ENCODE measurements around the gene CDH23.

The CDH23 gene

DNA sequence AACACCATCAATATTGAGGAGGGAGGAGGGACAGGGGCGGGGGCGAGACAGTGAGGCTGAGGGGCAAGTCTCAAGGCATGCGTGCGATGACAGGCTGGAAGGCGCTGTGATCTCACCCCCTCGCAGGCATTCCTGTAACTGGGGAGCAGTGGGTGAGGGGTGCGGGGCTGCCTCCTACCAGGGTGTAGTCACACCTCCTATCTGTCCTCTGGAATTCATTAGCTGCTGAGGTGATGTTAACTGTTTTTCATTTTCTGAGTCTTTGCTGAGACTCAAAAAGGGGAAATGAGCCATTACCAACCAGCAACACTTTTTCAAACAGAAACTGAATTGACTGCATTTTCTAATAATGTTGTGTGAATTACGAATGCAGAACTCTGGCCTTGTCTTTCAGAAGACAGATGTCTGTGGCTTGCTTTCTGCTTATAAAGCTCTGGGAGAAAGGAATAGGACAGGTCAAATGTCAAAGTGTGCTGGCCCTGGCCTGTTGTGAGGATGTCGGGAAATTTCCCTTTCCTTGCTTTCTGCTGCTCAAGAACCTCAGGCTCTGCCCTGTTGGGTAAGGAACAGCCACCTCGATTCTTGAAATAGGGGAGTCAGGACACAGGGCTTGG, 23.7 kb upstream of the CDH23 start:
- no peak for TF ChIP-seq JUND (IDR thresholded peaks at IDR 0.05; ENCODE audit: low read depth)
- in situ Hi-C loops (cut with HindIII; ENCODE audit: low pct_unique_long_range_greater_than_20kb, low sequenced_read_pairs): no loop called here
- no peak for DNase-seq (ENCODE audit: low read depth in 1 of 2, low spot score in 1 of 2)

DNA sequence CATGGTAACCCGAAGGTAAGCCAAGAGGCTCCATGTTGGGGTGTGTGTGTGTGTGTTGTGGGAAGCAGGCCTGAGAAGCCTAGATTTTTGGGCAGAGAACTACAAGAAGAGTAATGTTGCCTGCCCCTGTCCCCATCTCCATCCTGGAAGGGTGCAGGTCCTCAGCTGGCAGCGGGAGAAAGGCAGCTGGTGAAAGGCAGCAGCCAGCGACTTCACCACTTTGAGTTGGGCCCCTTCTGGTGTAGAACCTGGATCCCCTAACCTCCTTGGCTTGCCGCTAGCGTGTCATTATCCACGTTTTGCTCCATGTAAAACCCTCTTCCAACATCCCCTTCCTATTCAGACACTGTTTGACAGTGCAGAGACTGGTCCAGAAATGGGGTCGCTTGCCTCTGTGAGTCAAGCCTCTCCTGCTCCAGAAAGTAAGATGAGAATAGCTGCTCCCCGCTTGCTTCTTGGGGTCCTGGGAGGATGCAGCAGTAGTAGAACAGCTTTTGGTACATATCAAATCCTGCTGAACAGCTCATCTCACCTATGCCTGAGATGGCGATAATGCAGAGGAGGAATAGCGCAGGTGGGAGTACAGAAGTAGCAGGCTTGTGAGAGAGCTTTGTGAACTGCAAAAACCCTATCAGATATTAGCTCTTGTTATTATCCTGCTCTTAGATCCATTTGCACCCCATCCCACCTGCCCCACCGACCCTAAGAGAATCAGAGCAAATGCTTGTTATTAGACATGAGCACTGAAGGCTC, 22.1 kb upstream of the CDH23 start:
- TF ChIP-seq JUND (IDR thresholded peaks at IDR 0.05; ENCODE audit: low read depth): no peak
- no peak for DNase-seq (ENCODE audit: low read depth in 1 of 2, low spot score in 1 of 2)
- in situ Hi-C loops (cut with HindIII; ENCODE audit: low pct_unique_long_range_greater_than_20kb, low sequenced_read_pairs): no loop called here

DNA sequence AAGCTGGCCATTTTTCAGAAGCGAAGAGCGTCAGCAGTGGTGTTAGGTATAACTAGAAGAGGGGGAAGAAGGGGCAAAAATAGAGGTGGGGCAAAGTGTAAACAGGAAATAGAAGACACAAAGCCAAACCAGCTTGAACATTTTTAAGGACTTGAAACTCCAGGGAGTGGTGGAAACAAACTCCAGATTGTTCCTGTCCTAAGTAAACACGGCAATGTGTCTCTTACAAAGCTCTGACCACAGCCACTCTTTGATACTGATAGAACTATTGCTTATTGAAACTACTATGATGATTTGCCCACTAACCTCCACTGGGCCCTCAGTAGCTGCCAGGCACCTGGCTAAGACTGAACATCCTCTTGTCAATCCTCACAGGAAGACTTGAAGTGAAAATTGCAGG, 20.8 kb upstream of the CDH23 start:
- TF ChIP-seq JUND (IDR thresholded peaks at IDR 0.05; ENCODE audit: low read depth): no peak
- in situ Hi-C loops (cut with HindIII; ENCODE audit: low pct_unique_long_range_greater_than_20kb, low sequenced_read_pairs): no loop called here
- DNase-seq (ENCODE audit: low read depth in 1 of 2, low spot score in 1 of 2): no peak

DNA sequence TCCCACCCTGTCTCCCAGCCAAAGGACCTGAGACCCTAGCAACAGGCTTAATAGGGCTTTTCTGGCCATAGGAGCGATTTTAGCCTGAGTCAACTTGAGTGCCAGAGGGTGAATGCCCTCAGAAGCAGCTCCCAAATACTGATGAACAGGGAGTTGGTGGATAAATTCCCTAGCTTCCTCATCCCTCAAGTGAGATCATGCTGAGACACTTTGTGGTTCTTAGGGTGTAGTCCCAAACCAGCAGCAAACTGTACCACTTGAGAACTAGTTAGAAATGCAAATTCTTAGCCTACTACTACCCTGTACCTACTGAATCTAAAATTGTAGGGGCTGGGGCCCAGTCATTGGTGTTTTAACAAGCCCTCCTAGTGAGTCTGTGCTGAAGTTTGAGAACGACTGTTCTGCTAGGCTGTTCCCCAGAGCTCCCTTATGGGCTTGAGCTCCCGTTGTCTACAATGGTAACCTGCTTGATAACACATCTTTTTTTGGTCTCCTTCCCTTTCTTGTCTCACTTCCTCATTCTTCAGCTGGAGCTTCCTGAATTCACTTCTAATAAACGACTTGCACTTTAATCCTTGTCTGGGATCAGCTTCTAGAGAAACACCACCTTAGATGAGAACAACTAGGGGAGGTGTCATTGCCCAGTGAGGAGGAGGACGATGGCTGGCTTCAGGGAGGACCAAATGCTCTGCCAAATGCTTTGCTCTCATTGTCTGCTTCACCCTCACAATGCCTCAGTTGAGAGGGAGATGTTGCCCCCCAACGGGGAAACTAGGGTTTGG, 18.2 kb upstream of the CDH23 start:
- no peak for TF ChIP-seq JUND (IDR thresholded peaks at IDR 0.05; ENCODE audit: low read depth)
- in situ Hi-C loops (cut with HindIII; ENCODE audit: low pct_unique_long_range_greater_than_20kb, low sequenced_read_pairs): no loop called here
- no peak for DNase-seq (ENCODE audit: low read depth in 1 of 2, low spot score in 1 of 2)

DNA sequence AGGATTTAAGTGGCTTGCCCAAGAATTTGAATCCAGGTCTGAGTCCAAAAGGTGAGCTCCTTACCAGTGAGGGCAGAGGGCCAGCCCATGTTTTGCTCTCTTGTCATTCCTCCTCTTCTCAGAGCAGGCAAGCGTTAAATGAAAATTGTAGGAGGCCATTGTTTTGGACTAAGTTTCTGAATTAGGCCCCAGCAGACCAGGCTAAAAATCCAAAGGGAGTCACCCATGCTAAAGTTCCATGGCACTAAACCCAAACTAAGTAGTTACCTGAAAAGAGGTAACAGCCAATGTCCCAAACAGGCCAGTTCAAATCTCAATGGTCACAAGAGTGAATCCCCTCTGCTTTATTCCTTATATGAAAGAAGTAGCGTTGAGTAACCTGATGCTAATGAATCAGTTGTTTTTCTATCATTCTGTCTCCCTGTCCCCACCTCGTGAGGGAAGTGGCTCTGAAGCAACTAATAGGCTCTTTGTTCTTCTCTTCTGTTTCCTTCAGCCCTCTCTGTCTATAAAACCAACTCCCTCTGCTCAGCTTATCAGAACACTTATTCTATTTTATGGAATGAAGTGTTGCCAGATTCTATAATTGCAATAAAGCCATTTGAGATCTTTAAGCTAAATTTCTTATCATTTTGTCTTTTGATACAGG, 17.5 kb upstream of the CDH23 start:
- in situ Hi-C loops (cut with HindIII; ENCODE audit: low pct_unique_long_range_greater_than_20kb, low sequenced_read_pairs): no loop called here
- DNase-seq (ENCODE audit: low read depth in 1 of 2, low spot score in 1 of 2): no peak

DNA sequence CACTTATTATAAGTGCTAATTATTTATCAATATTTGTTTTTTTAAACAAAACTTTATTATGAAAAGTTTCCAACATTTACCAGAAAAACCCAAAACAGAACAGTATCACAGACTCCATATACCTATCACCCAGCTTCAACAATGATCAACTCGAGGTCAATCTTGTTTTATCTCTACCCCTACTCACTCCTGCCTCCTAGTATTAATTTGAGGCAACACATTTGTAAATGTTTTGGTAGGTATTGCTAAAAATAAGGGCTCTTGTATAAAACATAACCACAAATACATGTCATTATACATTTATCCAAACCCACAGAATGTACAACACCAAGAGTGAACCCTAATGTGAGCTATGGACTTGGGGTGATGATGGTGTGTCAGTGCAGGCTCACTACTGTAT, 15.9 kb upstream of the CDH23 start:
- in situ Hi-C loops (cut with HindIII; ENCODE audit: low pct_unique_long_range_greater_than_20kb, low sequenced_read_pairs): no loop called here
- no peak for DNase-seq (ENCODE audit: low read depth in 1 of 2, low spot score in 1 of 2)
- TF ChIP-seq JUND (IDR thresholded peaks at IDR 0.05; ENCODE audit: low read depth): no peak

More for the DNA sequence above, 17.5 kb upstream of the CDH23 start:
- TF ChIP-seq JUND (IDR thresholded peaks at IDR 0.05; ENCODE audit: low read depth): no peak

DNA sequence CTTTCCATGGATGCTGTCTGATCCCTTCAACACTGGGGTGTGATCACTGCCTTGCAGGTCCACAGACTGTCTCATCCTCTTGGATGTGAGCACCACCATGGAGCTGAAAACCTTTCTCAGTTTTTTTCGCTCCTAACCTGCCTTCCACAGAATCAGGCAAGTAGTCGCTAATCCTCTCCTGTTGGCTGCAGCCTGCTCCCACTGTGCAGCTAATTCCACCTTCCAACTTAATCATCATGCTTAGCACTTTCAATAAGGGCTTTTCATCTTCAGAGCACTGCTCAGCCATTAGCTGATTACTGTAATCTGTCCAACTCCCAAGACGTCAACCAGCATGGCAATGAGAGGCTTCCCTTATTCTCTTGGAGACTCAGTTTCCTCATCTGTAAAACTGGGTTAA, 15.1 kb upstream of the CDH23 start:
- DNase-seq (ENCODE audit: low read depth in 1 of 2, low spot score in 1 of 2): no peak
- in situ Hi-C loops (cut with HindIII; ENCODE audit: low pct_unique_long_range_greater_than_20kb, low sequenced_read_pairs): no loop called here
- TF ChIP-seq JUND (IDR thresholded peaks at IDR 0.05; ENCODE audit: low read depth): no peak

DNA sequence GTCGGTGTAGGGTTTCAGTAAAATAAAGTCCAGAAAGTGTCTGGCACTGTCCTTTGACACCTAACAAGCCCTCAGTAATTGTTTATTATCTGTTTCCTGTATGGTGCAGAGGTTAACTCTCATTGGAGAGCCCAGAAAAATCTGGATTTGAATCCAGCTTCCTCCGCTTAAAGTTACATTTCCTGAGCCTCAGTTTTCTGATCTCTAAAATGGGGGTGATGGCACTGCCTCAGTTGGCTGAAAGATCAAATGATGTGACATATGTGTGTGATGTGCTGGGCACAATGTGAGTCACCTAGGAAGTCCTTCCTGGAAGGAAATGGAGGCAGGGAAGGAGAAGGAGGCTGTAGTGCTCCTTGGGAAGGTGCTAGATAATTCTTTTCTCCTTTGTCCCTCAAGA, 14.7 kb upstream of the CDH23 start:
- no peak for DNase-seq (ENCODE audit: low read depth in 1 of 2, low spot score in 1 of 2)
- in situ Hi-C loops (cut with HindIII; ENCODE audit: low pct_unique_long_range_greater_than_20kb, low sequenced_read_pairs): no loop called here
- no peak for TF ChIP-seq JUND (IDR thresholded peaks at IDR 0.05; ENCODE audit: low read depth)

DNA sequence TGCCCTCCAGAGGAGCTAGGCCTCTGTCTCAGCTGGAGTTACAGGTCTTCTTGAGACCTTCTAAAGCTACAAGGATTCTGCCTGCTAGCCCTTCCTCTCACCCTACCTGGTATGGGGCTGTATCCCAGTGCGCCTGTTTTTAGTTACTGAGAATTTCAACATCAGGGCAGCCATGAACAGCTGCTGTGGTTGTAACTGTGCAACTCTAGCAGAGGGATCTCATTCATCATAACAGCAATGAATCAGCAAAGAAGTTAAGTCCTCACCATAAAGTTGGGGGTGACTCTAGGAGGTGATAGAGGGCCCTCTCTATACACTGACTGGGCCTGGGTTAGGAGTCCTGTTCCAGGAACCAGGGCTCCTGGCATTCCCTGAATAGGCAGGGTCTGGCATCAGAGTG, 14.0 kb upstream of the CDH23 start:
- in situ Hi-C loops (cut with HindIII; ENCODE audit: low pct_unique_long_range_greater_than_20kb, low sequenced_read_pairs): no loop called here
- DNase-seq (ENCODE audit: low read depth in 1 of 2, low spot score in 1 of 2): no peak
- TF ChIP-seq JUND (IDR thresholded peaks at IDR 0.05; ENCODE audit: low read depth): no peak

DNA sequence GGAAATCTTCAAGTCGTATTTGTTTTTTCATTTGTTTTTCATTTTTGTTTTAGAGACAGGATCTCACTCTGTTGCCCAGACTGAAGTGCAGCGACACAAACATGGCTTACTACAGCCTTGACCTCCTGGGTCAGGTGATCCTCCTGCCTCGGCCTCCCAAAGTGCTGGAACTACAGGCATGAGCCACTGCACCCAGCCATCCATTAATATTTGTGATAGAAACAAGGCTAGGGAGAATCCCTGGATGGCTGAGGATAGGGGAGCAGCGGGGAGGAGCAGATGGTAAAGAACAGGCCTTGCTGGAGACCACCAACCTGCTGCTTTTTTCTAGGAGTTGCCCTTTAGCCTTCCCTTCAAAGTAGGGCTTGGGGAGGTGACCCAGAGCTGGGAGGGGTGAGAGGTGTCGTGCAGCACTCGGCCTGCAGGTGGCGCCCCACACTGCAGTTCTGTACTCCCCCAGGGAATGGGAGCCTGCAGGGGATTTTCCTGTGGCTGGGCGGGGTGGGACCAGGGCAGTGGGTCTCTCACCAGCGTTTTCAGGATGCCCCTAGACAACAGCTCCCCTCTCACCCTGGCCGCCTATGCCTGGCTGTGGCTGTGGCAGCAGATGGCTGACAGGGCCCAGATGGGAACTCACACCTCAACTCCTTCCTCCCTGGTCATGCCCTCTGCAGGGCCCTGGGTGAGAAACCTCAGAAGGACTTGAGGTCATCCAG, 12.6 kb upstream of the CDH23 start:
- in situ Hi-C loops (cut with HindIII; ENCODE audit: low pct_unique_long_range_greater_than_20kb, low sequenced_read_pairs): no loop called here
- no peak for TF ChIP-seq JUND (IDR thresholded peaks at IDR 0.05; ENCODE audit: low read depth)
- DNase-seq (ENCODE audit: low read depth in 1 of 2, low spot score in 1 of 2): peak; percentile 38 to 45

DNA sequence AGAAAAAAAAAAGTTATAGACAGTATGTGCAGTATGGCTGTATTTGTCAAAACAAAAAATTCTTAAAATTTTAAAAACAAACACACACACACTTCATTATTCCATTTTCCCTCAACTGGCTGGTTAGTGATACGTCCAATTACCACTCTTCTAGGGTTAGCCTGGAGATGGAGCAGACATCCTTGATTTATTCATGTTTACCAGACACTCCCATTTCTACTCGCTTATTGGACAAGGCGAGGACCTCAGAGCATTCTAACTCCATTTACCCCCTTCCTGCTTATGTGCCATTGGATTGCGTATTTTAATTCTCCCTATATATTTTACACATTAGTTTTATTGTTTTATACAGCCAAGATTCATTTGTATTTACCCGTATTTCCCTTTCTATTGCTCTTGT, 8.5 kb upstream of the CDH23 start:
- TF ChIP-seq JUND (IDR thresholded peaks at IDR 0.05; ENCODE audit: low read depth): no peak
- in situ Hi-C loops (cut with HindIII; ENCODE audit: low pct_unique_long_range_greater_than_20kb, low sequenced_read_pairs): no loop called here
- no peak for DNase-seq (ENCODE audit: low read depth in 1 of 2, low spot score in 1 of 2)

Measured in T47D (cell line).